Fibroblast of lung (primary cell): ENCODE data around the gene CHI3L1.

Source experiments
- EZH2 ChIP-seq: IDR thresholded peaks from 2 replicates; pipeline ENCODE4 v1.5.1; 2012; ENCODE audit warnings: low read length, control low read depth, mild to moderate bottlenecking; ENCODE audit errors: missing control alignments
- TF ChIP-seq, protein P1 (sequence below), 2 donors: IDR thresholded peaks in 1 of 2; conservative IDR thresholded peaks in 1 of 2; 1 replicate in 1 of 2; 2 replicates in 1 of 2; pipeline ENCODE4 v1.5.1; 2011 to 2012; ENCODE audit warnings: low read length in 2 of 2, control low read depth in 1 of 2, inconsistent platforms in 1 of 2, low read depth in 1 of 2, mild to moderate bottlenecking in 1 of 2

GRCh38 chr1:203131548-203132200 lies 54.8 kb downstream of the CHI3L1 start:
- TF ChIP-seq, protein P1, sequence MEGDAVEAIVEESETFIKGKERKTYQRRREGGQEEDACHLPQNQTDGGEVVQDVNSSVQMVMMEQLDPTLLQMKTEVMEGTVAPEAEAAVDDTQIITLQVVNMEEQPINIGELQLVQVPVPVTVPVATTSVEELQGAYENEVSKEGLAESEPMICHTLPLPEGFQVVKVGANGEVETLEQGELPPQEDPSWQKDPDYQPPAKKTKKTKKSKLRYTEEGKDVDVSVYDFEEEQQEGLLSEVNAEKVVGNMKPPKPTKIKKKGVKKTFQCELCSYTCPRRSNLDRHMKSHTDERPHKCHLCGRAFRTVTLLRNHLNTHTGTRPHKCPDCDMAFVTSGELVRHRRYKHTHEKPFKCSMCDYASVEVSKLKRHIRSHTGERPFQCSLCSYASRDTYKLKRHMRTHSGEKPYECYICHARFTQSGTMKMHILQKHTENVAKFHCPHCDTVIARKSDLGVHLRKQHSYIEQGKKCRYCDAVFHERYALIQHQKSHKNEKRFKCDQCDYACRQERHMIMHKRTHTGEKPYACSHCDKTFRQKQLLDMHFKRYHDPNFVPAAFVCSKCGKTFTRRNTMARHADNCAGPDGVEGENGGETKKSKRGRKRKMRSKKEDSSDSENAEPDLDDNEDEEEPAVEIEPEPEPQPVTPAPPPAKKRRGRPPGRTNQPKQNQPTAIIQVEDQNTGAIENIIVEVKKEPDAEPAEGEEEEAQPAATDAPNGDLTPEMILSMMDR (conservative IDR thresholded peaks at IDR 0.05 in 1 of 2, IDR thresholded peaks at IDR 0.05 in 1 of 2; ENCODE audit: low read depth in 1 of 2, low read length in 2 of 2), result no peak
- TF ChIP-seq EZH2, result no peak
